ENCODE measurements around the gene CLDND2. TPM values are rescaled to one million over a fixed set of nuclear protein-coding genes. Genes with fewer than 3 reads are reported as not detected.
A peak's percentile ranks its signal among the peaks of the same experiment; 100 is the strongest.

The CLDND2 gene
- total and polyA plus RNA-seq, 2 experiments from 2014 or later, result 1.2 to 7.2 TPM

DNA sequence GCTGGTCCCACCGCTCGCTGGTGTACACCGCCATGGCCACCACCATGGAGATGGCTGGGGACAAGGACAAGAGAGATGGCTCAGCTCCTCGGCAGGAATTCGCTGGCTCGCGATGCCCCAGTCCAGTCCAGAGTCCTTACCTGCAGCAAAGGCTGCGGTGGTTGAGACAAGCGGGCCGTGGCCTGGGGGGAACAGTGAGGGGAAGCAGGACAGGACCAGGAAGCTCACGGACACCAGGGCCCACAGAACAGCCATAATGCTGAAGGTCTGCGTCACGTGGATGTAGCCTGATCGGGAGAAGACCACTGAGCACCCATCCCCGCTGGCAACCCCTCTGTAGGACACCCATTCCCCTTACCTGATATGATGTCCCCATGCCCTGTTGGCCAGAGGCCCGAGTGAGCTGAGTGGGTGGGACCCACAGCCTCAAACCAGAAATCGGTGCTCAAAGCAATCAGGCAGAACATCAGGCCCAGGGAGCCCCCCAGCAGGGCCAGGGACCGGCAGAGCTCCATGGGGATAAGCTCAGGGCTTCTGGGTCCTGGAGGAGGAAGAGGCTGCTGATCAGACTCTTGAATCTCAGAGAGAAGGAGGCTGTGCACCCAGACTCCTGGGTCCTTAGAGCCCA is 3.3 kb upstream of the CLDND2 start:
- no peak overlapping the region for H3K27ac ChIP-seq
- TF ChIP-seq EZH2phosphoT487 (IDR thresholded peaks at IDR 0.05; ENCODE audit: low read depth, severe bottlenecking, unreplicated experiment) (no peak), EZH2 (IDR thresholded peaks at IDR 0.05; ENCODE audit: borderline replicate concordance) (no peak)
- TF ChIP-seq, protein P1, sequence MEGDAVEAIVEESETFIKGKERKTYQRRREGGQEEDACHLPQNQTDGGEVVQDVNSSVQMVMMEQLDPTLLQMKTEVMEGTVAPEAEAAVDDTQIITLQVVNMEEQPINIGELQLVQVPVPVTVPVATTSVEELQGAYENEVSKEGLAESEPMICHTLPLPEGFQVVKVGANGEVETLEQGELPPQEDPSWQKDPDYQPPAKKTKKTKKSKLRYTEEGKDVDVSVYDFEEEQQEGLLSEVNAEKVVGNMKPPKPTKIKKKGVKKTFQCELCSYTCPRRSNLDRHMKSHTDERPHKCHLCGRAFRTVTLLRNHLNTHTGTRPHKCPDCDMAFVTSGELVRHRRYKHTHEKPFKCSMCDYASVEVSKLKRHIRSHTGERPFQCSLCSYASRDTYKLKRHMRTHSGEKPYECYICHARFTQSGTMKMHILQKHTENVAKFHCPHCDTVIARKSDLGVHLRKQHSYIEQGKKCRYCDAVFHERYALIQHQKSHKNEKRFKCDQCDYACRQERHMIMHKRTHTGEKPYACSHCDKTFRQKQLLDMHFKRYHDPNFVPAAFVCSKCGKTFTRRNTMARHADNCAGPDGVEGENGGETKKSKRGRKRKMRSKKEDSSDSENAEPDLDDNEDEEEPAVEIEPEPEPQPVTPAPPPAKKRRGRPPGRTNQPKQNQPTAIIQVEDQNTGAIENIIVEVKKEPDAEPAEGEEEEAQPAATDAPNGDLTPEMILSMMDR (IDR thresholded peaks at IDR 0.05; ENCODE audit: poor library complexity), result no peak
- no peak overlapping the region for H2AFZ ChIP-seq
- H3K4me3 ChIP-seq, result no peak overlapping the region
- no peaks in the 10 kb centered on the region for H3K79me2 ChIP-seq
- DNase-seq (ENCODE audit: low spot score), result no peak
- no peaks in the 10 kb centered on the region for H3K9me2 ChIP-seq (replicated peaks; ENCODE audit: insufficient read depth)
- no peaks in the 10 kb centered on the region for H3K27me3 ChIP-seq
- no peaks in the 10 kb centered on the region for H3K36me3 ChIP-seq (replicated peaks; ENCODE audit: insufficient read depth, low read depth)
- whole genome bisulfite sequencing (ENCODE audit: low lambda C conversion rate, missing lambda C conversion rate), result 88% methylated on average over 18 of the region's 18 CpGs
- no peaks in the 10 kb centered on the region for H4K20me1 ChIP-seq (ENCODE audit: insufficient read depth, poor library complexity, severe bottlenecking)
- H3K9me3 ChIP-seq (ENCODE audit: low read depth), result no peaks in the 10 kb centered on the region
- peaks cover 7% of the 10 kb centered on the region for H3K4me1 ChIP-seq (ENCODE audit: insufficient read depth)
- H3K4me2 ChIP-seq, result no peak overlapping the region

DNA sequence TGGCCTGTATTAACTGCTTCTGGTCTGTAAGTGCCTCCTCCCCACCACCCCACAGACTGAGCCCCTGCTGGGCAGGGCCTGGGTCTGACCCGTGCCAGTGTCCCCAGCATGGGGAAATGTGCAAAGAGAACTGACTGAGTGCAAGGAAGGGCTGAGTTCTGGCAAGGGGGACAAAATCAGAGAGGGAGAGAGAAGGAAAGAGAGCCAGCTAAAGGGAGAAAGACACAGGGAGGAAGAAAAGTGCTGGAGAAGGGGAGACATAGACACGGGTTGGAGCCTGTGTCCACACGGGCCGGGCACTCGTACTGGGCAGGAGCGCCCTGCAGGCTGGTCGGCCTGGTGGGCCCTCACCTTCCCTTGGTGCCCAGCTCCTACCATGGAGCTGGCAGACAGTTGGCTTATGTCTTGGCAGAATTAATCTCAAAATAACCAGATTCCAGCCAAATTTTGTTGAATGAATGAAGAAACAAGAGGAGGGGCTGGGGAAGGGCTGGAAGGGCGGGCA is 2.4 kb upstream of the CLDND2 start:
- TF ChIP-seq EZH2 (IDR thresholded peaks at IDR 0.05; ENCODE audit: borderline replicate concordance), result no peak
- TF ChIP-seq EZH2phosphoT487 (IDR thresholded peaks at IDR 0.05; ENCODE audit: low read depth, severe bottlenecking, unreplicated experiment), result no peak
- TF ChIP-seq, protein P1 (IDR thresholded peaks at IDR 0.05; ENCODE audit: poor library complexity), result no peak
- Histone ChIP-seq H3K79me2 (no peaks in the 10 kb centered on the region), H3K4me3 (no peak overlapping the region), H3K9me3 (ENCODE audit: low read depth) (no peaks in the 10 kb centered on the region), H4K20me1 (ENCODE audit: insufficient read depth, poor library complexity, severe bottlenecking) (no peaks in the 10 kb centered on the region), H3K36me3 (replicated peaks; ENCODE audit: insufficient read depth, low read depth) (no peaks in the 10 kb centered on the region), H3K4me1 (ENCODE audit: insufficient read depth) (peaks cover 7% of the 10 kb centered on the region), H2AFZ (no peak overlapping the region), H3K27me3 (no peaks in the 10 kb centered on the region), H3K27ac (no peak overlapping the region), H3K9me2 (replicated peaks; ENCODE audit: insufficient read depth) (no peaks in the 10 kb centered on the region), H3K4me2 (no peak overlapping the region)
- no peak for DNase-seq (ENCODE audit: low spot score)
- WGBS (ENCODE audit: low lambda C conversion rate, missing lambda C conversion rate), result 90% methylated on average over 8 of the region's 8 CpGs

DNA sequence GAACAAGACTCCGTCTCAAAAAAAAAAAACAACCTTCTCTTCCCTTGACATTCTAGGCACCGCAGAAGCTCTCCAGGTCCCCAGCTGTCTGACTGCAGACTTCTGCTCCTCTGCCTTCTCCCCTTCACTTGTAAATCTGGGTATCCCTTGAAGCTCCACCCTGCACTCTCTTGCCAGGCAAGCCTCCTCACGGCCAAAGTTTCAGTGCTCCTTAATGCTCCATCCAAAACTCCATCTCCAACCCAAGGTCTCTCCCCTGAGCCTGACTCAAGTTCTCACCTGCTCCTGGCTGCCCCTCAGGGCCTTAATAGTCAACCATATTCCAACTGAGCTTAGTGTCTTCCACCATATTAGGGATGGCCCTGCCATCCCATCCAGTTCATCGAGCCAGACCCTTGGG is 1.4 kb upstream of the CLDND2 start:
- TF ChIP-seq EZH2phosphoT487 (IDR thresholded peaks at IDR 0.05; ENCODE audit: low read depth, severe bottlenecking, unreplicated experiment), result no peak
- Histone ChIP-seq H3K36me3 (replicated peaks; ENCODE audit: insufficient read depth, low read depth) (no peaks in the 10 kb centered on the region), H3K4me1 (ENCODE audit: insufficient read depth) (peaks cover 8% of the 10 kb centered on the region), H4K20me1 (ENCODE audit: insufficient read depth, poor library complexity, severe bottlenecking) (no peaks in the 10 kb centered on the region), H3K4me2 (no peak overlapping the region), H3K79me2 (peaks cover 5% of the 10 kb centered on the region), H2AFZ (no peak overlapping the region), H3K4me3 (no peak overlapping the region), H3K27me3 (no peaks in the 10 kb centered on the region), H3K27ac (no peak overlapping the region), H3K9me2 (replicated peaks; ENCODE audit: insufficient read depth) (no peaks in the 10 kb centered on the region), H3K9me3 (ENCODE audit: low read depth) (no peaks in the 10 kb centered on the region)
- no peak for DNase-seq (ENCODE audit: low spot score)
- WGBS (ENCODE audit: low lambda C conversion rate, missing lambda C conversion rate), result 86% methylated on average over 4 of the region's 4 CpGs

DNA sequence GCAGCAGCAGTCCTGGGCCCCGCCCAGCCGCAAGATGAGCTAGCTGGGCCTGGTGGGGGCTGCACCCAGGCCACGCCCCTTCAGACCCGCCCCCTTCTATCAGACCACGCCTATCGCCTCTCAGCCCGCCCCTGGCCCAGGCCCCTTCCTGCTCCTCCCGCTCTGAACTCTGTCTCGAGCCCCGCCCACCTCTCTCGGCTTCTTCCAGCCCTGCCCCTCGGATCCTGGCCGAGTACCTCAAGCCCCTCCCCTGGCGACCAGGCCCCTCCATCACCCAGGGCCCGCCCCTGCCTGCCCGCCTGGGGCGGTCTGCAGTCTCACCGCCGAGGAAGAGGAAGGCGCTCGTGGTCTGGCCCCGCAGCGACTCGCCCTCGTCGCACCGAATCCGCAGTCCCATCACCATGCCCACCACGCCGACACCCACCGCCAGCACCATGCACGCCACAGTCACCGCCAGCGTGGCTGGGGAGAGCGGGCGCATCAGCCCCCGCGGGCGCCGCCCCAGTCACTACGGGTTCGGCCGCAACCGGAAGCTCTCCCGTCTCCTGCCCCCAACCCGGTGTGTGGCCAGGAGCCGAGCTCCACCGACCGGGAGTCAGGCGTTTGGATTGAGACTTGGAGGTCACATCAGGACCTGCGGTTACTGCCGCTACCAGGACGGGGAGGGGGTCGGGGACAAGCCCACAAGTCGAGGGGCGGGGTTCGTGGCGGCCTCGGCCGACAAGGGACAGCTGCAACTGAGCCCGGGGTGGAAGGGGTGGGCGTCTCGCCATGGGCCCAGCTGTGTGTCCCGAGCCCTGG is 1.0 kb downstream of the CLDND2 start:
- TF ChIP-seq EZH2phosphoT487 (IDR thresholded peaks at IDR 0.05; ENCODE audit: low read depth, severe bottlenecking, unreplicated experiment) (no peak), EZH2 (IDR thresholded peaks at IDR 0.05; ENCODE audit: borderline replicate concordance) (no peak)
- TF ChIP-seq, protein P1 (IDR thresholded peaks at IDR 0.05; ENCODE audit: poor library complexity), result no peak
- peaks cover 31% of the 10 kb centered on the region for H3K4me1 ChIP-seq (ENCODE audit: insufficient read depth)
- peak overlapping the region; percentile 97 for H3K4me2 ChIP-seq
- peak; percentile 100 for DNase-seq (ENCODE audit: low spot score)
- H3K4me3 ChIP-seq, result peak overlapping the region; percentile 35
- no peaks in the 10 kb centered on the region for H3K9me2 ChIP-seq (replicated peaks; ENCODE audit: insufficient read depth)
- peak overlapping the region; percentile 86 for H3K27ac ChIP-seq
- peaks cover 19% of the 10 kb centered on the region for H3K79me2 ChIP-seq
- peak overlapping the region; percentile 51 for H2AFZ ChIP-seq
- H4K20me1 ChIP-seq (ENCODE audit: insufficient read depth, poor library complexity, severe bottlenecking), result no peaks in the 10 kb centered on the region
- H3K9me3 ChIP-seq (ENCODE audit: low read depth), result no peaks in the 10 kb centered on the region
- no peaks in the 10 kb centered on the region for H3K27me3 ChIP-seq
- no peaks in the 10 kb centered on the region for H3K36me3 ChIP-seq (replicated peaks; ENCODE audit: insufficient read depth, low read depth)
- under 1% methylated on average over 43 of the region's 64 CpGs for WGBS (ENCODE audit: low lambda C conversion rate, missing lambda C conversion rate)

Measured in hepatocyte (in vitro differentiated cells).